Mucosa of rectum (tissue), 2 donors: ENCODE measurements around the gene ALOXE3.

Experiments
- H3K27ac ChIP-seq, 2 donors: one replicate each; pipeline ENCODE4 v1.7.0; 2013; ENCODE audit warnings: inconsistent platforms in 2 of 2, low read depth in 2 of 2, low read length in 2 of 2
- H3K27me3 ChIP-seq, 2 donors: one replicate each; pipeline ENCODE4 v1.7.0; 2013; ENCODE audit warnings: low read length in 2 of 2; ENCODE audit not compliant: control insufficient read depth in 2 of 2, insufficient read depth in 2 of 2
- H3K36me3 ChIP-seq, 2 donors: one replicate each; pipeline ENCODE4 v1.7.0; 2013; ENCODE audit warnings: low read length in 2 of 2; ENCODE audit not compliant: control insufficient read depth in 2 of 2, insufficient read depth in 2 of 2
- H3K4me1 ChIP-seq, 2 donors: one replicate each; pipeline ENCODE4 v1.7.0; 2013; ENCODE audit warnings: low read length in 2 of 2, mild to moderate bottlenecking in 1 of 2; ENCODE audit not compliant: control insufficient read depth in 2 of 2, insufficient read depth in 2 of 2
- H3K4me3 ChIP-seq, 2 donors: one replicate each; pipeline ENCODE4 v1.7.0; 2013; ENCODE audit warnings: low read length in 2 of 2
- H3K9ac ChIP-seq, 2 donors: one replicate each; pipeline ENCODE4 v1.7.0; 2013; ENCODE audit warnings: low read length in 2 of 2, low read depth in 1 of 2, mild to moderate bottlenecking in 1 of 2
- H3K9me3 ChIP-seq, 2 donors: one replicate each; pipeline ENCODE4 v1.7.0; 2013; ENCODE audit warnings: low read length in 2 of 2; ENCODE audit not compliant: control insufficient read depth in 2 of 2
- donor health status: healthy.
- donor health status: Normal muscosa, but diverticular disease.

Gene ALOXE3

DNA sequence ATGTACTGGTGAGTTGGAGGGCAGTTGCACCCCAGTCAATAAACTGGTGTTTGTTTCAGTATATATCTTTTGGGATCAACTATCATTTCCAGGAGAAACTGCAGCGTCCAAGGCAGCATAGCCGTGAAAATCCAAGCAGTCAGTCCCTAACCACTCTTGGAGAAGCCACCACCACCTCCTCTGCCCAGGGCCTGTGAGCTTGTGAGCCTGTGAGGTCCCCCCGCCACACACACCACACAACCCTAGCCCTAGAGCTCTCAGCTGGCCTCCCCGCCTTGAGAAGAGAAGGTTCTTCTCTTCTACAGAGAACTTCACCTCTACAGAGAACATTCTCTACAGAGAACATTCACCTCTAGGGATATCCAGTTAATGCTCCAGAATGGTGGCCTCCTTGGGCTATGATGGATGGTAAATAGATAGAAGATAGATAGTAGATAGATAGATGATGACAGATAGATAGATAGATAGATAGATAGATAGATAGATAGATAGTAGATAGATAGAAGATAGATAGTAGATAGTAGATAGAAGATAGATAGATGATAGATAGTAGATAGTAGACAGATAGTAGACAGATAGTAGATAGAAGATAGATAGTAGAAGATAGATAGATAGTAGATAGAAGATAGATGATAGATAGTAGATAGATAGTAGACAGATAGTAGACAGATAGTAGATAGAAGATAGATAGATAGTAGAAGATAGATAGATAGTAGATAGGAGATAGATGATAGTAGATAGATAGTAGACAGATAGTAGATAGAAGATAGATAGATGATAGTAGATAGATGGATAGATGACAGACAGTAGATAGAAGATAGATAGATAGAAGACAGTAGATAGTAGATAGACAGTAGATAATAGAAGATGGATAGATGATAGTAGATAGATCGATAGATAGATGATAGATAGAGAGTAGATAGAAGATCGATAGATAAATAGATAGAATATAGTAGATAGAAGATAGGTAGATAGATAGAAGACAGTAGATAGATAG is 65.8 kb downstream of the ALOXE3 start:
- Histone ChIP-seq H3K27me3 (peaks cover 0 to 12% of the 10 kb centered on the region in 2 donors), H3K4me1 (peaks cover 5 to 6% of the 10 kb centered on the region in 2 donors), H3K9me3 (no peaks in the 10 kb centered on the region), H3K9ac (no peak overlapping the region), H3K4me3 (no peak overlapping the region), H3K27ac (no peak overlapping the region), H3K36me3 (no peaks in the 10 kb centered on the region)

- Histone ChIP-seq H3K4me3 (no peak overlapping the region), H3K4me1 (peaks cover 0 to 3% of the 10 kb centered on the region in 2 donors), H3K9ac (no peak overlapping the region), H3K9me3 (no peaks in the 10 kb centered on the region), H3K36me3 (no peaks in the 10 kb centered on the region), H3K27ac (no peak overlapping the region), H3K27me3 (peaks cover 0 to 5% of the 10 kb centered on the region in 2 donors)
Measured at GRCh38 chr17:8051831-8052230, 66.5 kb downstream of the ALOXE3 start.

- Histone ChIP-seq H3K9me3 (no peaks in the 10 kb centered on the region), H3K27ac (no peak overlapping the region), H3K4me1 (no peaks in the 10 kb centered on the region)
Measured at GRCh38 chr17:8048736-8049135, 69.6 kb downstream of the ALOXE3 start.

GRCh38 chr17:8048236-8048635 is 70.1 kb downstream of the ALOXE3 start:
- Histone ChIP-seq H3K9me3 (no peaks in the 10 kb centered on the region), H3K4me3 (no peak overlapping the region), H3K4me1 (no peaks in the 10 kb centered on the region), H3K27me3 (no peaks in the 10 kb centered on the region), H3K36me3 (no peaks in the 10 kb centered on the region), H3K27ac (no peak overlapping the region), H3K9ac (no peak overlapping the region)

More at GRCh38 chr17:8048736-8049135, 69.6 kb downstream of the ALOXE3 start:
- no peak overlapping the region for H3K9ac ChIP-seq
- H3K4me3 ChIP-seq, result no peak overlapping the region
- H3K36me3 ChIP-seq, result no peaks in the 10 kb centered on the region
- no peaks in the 10 kb centered on the region for H3K27me3 ChIP-seq

DNA sequence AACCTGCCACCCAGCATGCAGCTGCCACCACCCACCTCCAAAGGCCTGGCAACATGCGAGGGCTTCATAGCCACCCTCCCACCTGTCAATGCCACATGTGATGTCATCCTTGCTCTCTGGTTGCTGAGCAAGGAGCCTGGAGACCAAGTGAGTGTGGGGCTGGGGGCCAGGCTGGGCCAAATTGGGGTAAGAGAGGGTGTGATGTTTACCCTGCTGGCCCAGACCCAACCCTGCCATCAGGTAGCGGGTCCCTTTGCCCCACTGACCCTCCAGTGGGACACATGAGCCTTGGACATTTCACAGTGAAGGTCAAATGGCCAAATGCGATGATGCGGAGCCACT is 70.6 kb downstream of the ALOXE3 start:
- H3K9ac ChIP-seq, result no peak overlapping the region
- H3K27ac ChIP-seq, result no peak overlapping the region
- H3K4me3 ChIP-seq, result no peak overlapping the region
- H3K27me3 ChIP-seq, result no peaks in the 10 kb centered on the region
- H3K36me3 ChIP-seq, result no peaks in the 10 kb centered on the region
- no peaks in the 10 kb centered on the region for H3K9me3 ChIP-seq
- H3K4me1 ChIP-seq, result no peaks in the 10 kb centered on the region

DNA sequence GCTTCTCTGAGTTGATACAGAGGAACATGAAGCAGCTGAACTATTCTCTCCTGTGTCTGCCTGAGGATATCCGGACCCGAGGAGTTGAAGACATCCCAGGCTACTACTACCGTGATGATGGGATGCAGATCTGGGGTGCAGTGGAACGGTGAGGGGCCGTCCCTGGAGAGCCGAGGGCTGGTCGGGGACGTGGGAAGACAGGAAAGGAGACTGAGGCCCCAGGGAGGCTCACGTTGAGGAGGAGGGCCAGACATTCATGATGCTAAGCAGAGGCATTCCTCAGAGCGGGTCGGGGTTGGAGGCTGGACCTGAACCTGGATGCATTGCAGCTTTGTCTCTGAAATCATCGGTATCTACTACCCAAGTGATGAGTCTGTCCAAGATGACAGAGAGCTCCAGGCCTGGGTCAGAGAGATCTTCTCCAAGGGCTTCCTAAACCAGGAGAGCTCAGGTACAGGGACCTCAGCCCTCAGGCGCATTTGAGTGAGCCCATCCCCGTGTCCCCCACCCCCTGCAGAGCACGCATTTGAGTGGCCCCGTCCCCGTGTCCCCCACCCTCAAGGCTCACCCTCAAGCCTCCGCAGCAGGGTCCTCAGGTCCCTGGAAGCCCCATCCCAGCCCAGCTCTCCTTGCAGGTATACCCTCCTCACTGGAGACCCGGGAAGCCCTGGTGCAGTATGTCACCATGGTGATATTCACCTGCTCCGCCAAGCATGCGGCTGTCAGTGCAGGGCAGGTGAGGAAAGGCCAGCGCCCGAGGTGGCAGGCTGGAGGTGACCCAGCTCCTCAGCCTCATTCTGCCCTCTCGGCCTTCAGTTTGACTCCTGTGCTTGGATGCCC is 71.2 kb downstream of the ALOXE3 start:
- Histone ChIP-seq H3K36me3 (no peaks in the 10 kb centered on the region), H3K4me3 (no peak overlapping the region), H3K27me3 (no peaks in the 10 kb centered on the region), H3K9ac (no peak overlapping the region), H3K27ac (no peak overlapping the region), H3K4me1 (no peaks in the 10 kb centered on the region), H3K9me3 (no peaks in the 10 kb centered on the region)

- Histone ChIP-seq H3K36me3 (no peaks in the 10 kb centered on the region), H3K27me3 (no peaks in the 10 kb centered on the region), H3K4me1 (no peaks in the 10 kb centered on the region), H3K27ac (no peak overlapping the region), H3K4me3 (no peak overlapping the region), H3K9me3 (no peaks in the 10 kb centered on the region), H3K9ac (no peak overlapping the region)
Measured at GRCh38 chr17:8046306-8046928, 71.9 kb downstream of the ALOXE3 start.
